WERI-Rb-1 (cell line): ENCODE measurements around the gene TBL1XR1.

ENCODE experiments used
- DNase-seq: peaks from one replicate; pipeline ENCODE4 v3.0.0-alpha.2; 2020
- H3K27ac ChIP-seq: fragments of 250-450 bp; sonication (Bioruptor Pico); 2 replicates; pipeline ENCODE4 v1.5.1; 2020; ENCODE audit warnings: mild to moderate bottlenecking, moderate library complexity
- H3K27me3 ChIP-seq: fragments of 250-450 bp; sonication (Bioruptor Pico); 2 replicates; pipeline ENCODE4 v1.5.1; 2021; ENCODE audit warnings: mild to moderate bottlenecking, low read depth, moderate library complexity; ENCODE audit not compliant: insufficient read depth, severe bottlenecking
- H3K36me3 ChIP-seq: fragments of 250-450 bp; sonication (Bioruptor Pico); 2 replicates; pipeline ENCODE4 v1.5.1; 2020; ENCODE audit warnings: mild to moderate bottlenecking, moderate library complexity
- H3K4me3 ChIP-seq: 2 replicates; pipeline ENCODE4 v1.5.1; 2011; ENCODE audit warnings: low read depth, mild to moderate bottlenecking, control low read depth, low read length
- H3K9me3 ChIP-seq: fragments of 250-450 bp; sonication (Bioruptor Pico); 2 replicates; pipeline ENCODE4 v1.5.1; 2021; ENCODE audit warnings: mild to moderate bottlenecking, moderate library complexity; ENCODE audit not compliant: severe bottlenecking
- CTCF ChIP-seq: IDR thresholded peaks from 2 replicates; pipeline ENCODE4 v1.5.1; 2011; ENCODE audit warnings: low read depth, mild to moderate bottlenecking, control low read depth, inconsistent platforms, low read length

TBL1XR1 gene

GRCh38 chr3:177055605-177056571, 141.4 kb downstream of the TBL1XR1 start:
- DNase-seq, result no peak
- Histone ChIP-seq H3K36me3 (peaks cover 30% of the 10 kb centered on the region), H3K9me3 (no peaks in the 10 kb centered on the region), H3K4me3 (no peak overlapping the region), H3K27me3 (no peaks in the 10 kb centered on the region), H3K27ac (no peak overlapping the region)
- TF ChIP-seq CTCF, result no peak

GRCh38 chr3:177053107-177053506, 144.2 kb downstream of the TBL1XR1 start:
- H3K36me3 ChIP-seq, result peaks cover 48% of the 10 kb centered on the region

GRCh38 chr3:177051411-177051810, 145.9 kb downstream of the TBL1XR1 start:
- H3K9me3 ChIP-seq, result no peaks in the 10 kb centered on the region
- no peak overlapping the region for H3K4me3 ChIP-seq
- no peak overlapping the region for H3K27ac ChIP-seq
- peaks cover 65% of the 10 kb centered on the region for H3K36me3 ChIP-seq
- DNase-seq, result no peak
- no peaks in the 10 kb centered on the region for H3K27me3 ChIP-seq
- TF ChIP-seq CTCF, result no peak

More at GRCh38 chr3:177053107-177053506, 144.2 kb downstream of the TBL1XR1 start:
- no peak overlapping the region for H3K27ac ChIP-seq
- no peak for TF ChIP-seq CTCF
- no peaks in the 10 kb centered on the region for H3K9me3 ChIP-seq
- H3K27me3 ChIP-seq, result no peaks in the 10 kb centered on the region
- H3K4me3 ChIP-seq, result no peak overlapping the region
- DNase-seq, result no peak

- no peaks in the 10 kb centered on the region for H3K9me3 ChIP-seq
- no peaks in the 10 kb centered on the region for H3K27me3 ChIP-seq
- no peak overlapping the region for H3K27ac ChIP-seq
- no peak for DNase-seq
- no peak overlapping the region for H3K4me3 ChIP-seq
- TF ChIP-seq CTCF, result no peak
- H3K36me3 ChIP-seq, result peaks cover 72% of the 10 kb centered on the region
Observed at GRCh38 chr3:177050501-177051237, 146.6 kb downstream of the TBL1XR1 start.

- H3K36me3 ChIP-seq, result peaks cover 69% of the 10 kb centered on the region
- no peak for TF ChIP-seq CTCF
Observed at GRCh38 chr3:177045767-177046166, 151.5 kb downstream of the TBL1XR1 start.

More at GRCh38 chr3:177045767-177046166, 151.5 kb downstream of the TBL1XR1 start:
- DNase-seq, result no peak
- Histone ChIP-seq H3K27me3 (no peaks in the 10 kb centered on the region), H3K9me3 (no peaks in the 10 kb centered on the region), H3K27ac (no peak overlapping the region), H3K4me3 (no peak overlapping the region)
